Hepatic stellate cell (primary cell): Measurements from ENCODE around the gene NCK2.
"Not testable (repeated sequence)": the region's sequence is repeated elsewhere in the genome, so short reads cannot be mapped to it uniquely, and the experiment has no call there.

Source experiments
- DNase-seq: peaks from one replicate; pipeline ENCODE4 v3.0.0; 2011; ENCODE audit warnings: low spot score

Gene NCK2

GRCh38 chr2:105894327-105894944 lies 149.7 kb downstream of the NCK2 start:
- DNase-seq, result no peak

DNA sequence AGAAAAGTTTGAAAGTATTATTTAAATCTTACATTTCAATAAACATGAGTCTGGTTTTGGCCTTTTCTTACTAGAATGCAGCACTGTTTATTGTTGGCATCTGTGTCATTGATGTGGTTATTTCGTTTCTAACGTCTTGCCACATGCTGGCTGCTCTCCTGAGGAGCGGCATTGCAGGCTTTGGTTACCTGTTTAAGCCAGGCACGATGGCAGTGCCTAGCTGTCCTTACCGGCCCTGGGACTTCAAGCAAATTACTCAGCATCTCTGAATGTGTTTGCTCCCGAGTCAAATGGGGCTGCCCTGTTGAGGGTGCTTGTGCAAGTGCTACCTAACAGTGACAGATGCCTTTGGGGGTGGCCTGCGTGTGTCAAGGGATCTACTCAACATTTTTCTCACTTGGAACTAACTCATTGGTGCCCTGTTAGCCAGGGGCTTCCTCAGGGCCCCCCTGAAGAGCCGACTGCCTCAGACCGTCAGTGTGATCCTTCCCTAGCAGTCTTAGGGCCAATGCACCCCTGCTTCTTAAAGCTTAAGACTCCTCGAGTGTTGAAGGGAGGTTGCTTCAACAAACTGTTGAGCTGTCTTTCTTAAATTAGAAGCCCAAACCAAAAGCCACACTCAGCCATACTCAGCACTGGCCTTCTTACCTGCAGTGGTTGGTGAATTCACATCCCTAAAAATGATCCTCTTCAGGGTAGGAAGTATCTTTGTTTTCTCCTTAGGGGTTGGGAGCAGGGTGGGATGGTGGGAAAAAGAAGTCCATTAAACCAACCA lies 151.5 kb downstream of the NCK2 start:
- DNase-seq, result no peak

- DNase-seq, result no peak
These were observed 152.1 kb downstream of the NCK2 start for GRCh38 chr2:105896765-105897163.

DNA sequence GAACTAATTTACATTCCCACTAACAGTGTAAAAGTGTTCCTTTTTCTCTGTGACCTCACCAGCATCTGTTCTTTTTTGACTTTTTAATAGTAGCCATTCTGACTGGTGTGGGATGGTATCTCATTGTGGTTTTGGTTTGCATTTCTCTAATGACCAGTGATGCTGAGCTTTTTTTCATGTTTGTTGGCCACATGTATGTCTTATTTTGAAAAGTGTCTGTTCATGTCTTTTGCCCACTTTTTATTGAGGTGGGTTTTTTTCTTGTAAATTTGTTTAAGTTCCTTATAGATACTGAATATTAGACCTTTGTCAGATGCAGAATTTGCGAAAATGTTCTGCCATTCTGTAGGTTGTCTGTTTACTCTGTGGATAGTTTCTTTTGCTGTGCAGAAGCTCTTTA lies 153.0 kb downstream of the NCK2 start:
- not testable (repeated sequence) for DNase-seq

DNA sequence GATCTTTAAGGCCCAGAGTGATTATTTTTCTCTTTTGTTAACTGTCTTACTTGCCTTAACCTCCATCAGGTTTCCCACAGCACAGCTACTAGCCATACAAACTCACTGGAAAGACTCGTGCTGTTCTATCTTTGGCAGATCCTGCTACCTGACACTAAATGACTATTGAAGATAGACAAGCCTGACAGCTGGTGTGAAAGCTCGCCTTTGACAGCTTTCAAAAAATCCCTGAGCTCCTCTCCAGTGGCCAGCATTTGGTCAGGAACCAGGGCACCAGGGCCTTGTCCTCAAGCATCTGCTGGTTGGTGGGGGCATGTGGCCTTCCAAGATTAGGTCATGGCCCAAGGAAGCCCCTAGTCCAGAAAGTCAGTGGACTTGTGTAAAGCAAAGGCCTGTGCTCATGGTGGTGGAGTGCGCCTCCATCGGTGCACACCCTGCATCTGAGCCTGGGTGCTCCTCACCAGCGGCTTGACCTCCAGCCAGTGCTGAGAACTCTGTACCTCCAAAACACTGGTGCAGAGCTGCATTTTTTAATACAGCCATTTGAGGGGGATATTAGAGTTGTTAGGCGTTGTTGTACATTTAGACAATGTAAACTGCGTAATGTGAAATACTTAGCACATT lies 158.5 kb downstream of the NCK2 start:
- DNase-seq, result no peak

GRCh38 chr2:105904938-105905337 lies 160.2 kb downstream of the NCK2 start:
- no peak for DNase-seq

GRCh38 chr2:105906481-105906880 lies 161.8 kb downstream of the NCK2 start:
- no peak for DNase-seq

DNA sequence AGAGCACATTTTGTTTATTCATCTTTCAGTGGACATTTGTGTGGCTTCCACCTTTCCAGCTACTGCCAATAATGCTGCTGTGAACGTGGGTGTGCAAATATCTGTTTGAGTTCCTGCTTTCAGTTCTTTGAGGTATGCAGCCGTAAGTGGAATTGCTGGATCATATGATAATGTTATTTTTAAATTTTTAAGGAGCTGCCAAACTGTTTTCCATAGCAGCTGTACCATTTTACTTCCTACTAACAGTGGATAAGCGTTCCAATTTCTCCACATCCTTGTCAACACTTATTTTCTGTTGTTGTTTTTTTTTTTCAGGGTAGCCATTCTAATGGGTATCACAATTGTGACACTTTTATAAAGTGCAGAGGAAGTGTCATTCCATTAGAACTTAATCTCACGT lies 162.5 kb downstream of the NCK2 start:
- no peak for DNase-seq

- no peak for DNase-seq
These were observed 164.5 kb downstream of the NCK2 start for GRCh38 chr2:105909215-105909614.

GRCh38 chr2:105910497-105911238 lies 166.0 kb downstream of the NCK2 start:
- DNase-seq, result no peak

GRCh38 chr2:105911425-105911824 lies 166.7 kb downstream of the NCK2 start:
- no peak for DNase-seq

GRCh38 chr2:105912081-105912480 lies 167.4 kb downstream of the NCK2 start:
- DNase-seq, result no peak

- DNase-seq, result no peak
These were observed 170.4 kb downstream of the NCK2 start for GRCh38 chr2:105915005-105915558.

GRCh38 chr2:105917226-105917625 lies 172.5 kb downstream of the NCK2 start:
- no peak for DNase-seq

DNA sequence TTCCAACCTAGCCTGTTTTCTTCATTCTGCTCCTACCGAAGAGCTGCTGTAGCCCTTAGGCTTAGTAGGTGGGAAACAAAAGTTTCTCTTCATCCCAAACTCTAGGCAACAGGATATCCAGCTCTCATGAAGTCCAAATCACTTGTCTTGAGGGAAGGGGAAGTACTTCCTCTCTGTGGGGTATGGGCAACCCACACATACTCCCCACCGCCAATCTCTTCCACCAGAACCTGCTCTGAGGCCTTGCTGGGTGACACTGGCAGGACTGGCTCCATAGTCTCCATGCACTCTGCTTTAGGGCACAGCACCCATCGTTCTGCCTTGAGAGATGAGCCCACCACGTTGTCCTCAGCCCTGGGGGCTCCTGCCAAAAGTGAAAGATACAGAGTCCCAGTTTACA lies 173.0 kb downstream of the NCK2 start:
- no peak for DNase-seq

GRCh38 chr2:105919191-105919811 lies 174.6 kb downstream of the NCK2 start:
- DNase-seq, result no peak

DNA sequence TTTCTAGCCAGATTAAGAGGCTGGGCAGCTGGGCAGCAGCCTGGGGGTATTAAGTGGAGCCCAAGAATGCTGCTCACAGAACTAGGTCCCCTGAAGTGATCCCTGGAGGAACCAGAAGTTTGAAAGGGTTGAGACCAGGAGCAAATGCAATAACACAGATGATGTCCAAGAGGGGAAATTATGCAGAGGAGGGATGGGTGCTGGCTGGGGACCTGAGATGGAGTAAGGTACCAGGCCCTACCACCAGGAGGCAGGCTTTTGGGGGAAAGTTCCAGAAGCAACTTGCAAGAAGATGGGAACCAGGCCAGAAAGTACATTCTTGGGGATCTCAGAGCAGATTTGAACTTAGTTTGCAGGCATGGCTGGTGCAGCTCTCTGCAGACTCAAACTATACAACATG lies 175.1 kb downstream of the NCK2 start:
- peak; percentile 34 for DNase-seq

GRCh38 chr2:105924271-105924670 lies 179.6 kb downstream of the NCK2 start:
- no peak for DNase-seq

- DNase-seq, result no peak
These were observed 180.2 kb downstream of the NCK2 start for GRCh38 chr2:105924932-105925331.

DNA sequence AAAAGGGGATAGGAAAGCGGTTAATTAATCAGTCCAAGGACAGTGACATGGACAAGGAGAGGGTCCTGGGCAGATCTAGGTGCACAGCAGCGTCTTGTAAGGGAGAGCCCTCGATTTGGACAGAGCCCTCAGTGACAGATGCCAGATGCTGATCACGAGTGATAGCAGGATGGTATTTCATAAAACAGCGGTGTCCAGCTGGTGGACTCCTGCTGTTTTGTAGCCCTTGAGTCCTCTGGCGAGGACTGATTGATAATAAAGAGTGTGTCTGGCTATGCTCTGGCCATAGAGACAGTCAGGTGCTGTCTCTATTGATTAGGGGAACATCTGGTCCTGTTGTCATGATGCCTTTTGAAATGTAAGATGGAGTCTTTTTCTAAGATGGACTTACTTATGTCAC lies 180.7 kb downstream of the NCK2 start:
- no peak for DNase-seq

DNA sequence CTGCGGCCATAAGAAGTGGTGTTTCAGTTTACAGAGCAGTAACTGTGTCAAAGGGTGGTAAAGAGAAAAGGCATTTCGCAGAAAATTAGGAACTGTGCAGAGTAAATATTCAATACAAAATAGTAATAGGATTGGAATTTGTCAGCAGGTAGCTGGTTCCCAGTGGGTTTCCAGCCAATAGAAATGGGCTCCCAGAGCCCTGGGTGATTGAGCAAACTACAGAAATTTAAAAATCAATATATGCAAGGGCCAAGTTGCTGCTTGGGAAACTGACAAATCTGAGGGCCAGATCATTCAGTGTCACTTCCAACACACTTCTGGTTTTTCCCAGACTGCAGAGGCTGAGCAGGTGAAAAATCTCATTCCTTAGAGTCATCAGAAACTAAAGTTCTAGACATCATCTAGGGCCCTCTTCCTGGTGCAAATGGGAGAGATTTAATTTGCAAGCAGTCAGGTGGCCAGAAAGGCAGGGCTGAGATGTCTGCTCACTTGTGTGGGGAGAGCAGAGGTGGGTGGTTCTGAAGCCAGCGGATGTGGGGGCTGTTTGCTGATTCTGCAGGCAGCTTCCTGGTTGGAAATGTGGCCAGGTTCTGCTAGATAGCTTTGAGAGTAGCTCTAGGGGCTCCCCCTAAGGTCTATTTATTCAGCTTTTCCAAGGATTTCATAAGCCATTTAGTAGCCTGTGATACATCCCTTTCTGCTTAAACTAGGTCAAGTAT lies 182.4 kb downstream of the NCK2 start:
- DNase-seq, result no peak
